ENCODE data around the gene RTEL1.
A peak's percentile ranks its signal among the peaks of the same experiment; 100 is the strongest.
"Not testable (repeated sequence)": the region's sequence is repeated elsewhere in the genome, so short reads cannot be mapped to it uniquely, and the experiment has no call there.

Gene RTEL1

DNA sequence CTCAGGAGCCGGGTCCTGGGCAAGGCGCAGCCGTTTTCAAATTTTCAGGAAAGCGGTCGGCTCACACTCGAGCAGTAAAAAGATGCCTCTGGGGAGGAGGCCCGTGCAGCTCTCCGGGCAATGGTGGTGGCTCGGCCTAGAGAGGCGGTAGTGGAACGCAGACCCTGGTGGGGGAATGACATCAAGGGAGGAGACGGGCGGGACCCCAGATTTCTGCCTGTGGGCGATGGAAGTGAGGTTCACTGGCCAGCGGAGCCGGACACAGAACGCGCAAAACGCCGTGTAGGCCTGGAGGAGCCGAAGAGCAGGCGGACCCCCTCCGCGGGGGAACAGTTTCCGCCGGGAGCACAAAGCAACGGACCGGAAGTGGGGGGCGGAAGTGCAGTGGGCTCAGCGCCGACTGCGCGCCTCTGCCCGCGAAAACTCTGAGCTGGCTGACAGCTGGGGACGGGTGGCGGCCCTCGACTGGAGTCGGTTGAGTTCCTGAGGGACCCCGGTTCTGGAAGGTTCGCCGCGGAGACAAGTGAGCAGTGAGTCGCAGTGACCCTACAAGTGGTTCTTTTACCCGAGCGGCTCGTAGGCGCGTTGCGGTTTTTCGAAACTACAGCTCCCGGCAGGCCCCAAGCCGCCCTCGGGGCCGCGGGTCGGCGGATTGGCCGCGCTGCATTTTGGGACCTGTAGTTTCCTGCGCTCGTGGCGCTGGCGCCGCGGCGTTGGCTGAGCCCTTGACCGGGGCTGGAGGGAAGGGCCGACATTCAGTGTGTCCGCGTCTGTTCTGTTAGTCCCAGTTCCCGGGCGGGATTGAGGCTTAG is at the start of gene RTEL1:
Gene RTEL1 (plus strand): TSS at position 376 of the 812 bp plus-strand sequence. CDS start 1,091 bp downstream, outside the sequence.
- DNase-seq (ENCODE audit: low read depth, low spot score): peak; percentile 94

- no peak for DNase-seq (ENCODE audit: low read depth, low spot score)
These were observed 47.3 kb upstream of the RTEL1 start for GRCh38 chr20:63610581-63611435.

GRCh38 chr20:63611646-63612045 is 46.5 kb upstream of the RTEL1 start:
- DNase-seq (ENCODE audit: low read depth, low spot score): no peak

DNA sequence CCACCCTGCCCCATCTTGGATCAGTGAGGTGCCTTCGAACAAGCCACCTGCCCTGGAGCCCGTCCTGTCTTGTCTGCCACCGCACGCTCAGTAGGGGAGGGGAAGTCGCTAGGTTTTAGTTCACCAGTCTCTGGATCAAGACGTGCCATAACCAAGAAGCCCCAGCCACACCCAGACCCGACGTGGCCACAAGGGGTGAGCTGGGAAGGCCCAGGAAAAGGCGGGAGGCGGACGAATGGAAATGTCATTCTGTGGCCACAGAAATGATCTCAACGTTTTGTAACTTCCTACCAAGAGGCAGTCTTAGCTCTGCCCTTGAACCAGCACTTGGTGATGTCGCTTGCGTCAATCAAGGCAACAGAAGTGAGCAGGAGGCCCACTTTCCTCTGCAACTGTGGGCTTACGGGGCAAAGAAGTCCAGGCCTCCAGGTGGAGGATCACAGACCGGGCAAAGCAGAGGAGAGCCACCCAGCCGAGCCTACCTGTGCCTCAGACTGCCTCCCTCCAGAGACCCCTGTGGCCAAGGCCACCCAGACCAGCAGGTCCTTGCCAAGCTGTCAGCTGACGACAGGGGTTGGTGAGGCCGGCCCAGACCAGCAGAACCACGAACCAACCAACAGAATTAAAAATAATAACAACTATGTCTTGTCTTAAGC is 45.7 kb upstream of the RTEL1 start:
- DNase-seq (ENCODE audit: low read depth, low spot score): no peak

- not testable (repeated sequence) for DNase-seq (ENCODE audit: low read depth, low spot score)
These were observed 44.1 kb upstream of the RTEL1 start for GRCh38 chr20:63613863-63614594.

DNA sequence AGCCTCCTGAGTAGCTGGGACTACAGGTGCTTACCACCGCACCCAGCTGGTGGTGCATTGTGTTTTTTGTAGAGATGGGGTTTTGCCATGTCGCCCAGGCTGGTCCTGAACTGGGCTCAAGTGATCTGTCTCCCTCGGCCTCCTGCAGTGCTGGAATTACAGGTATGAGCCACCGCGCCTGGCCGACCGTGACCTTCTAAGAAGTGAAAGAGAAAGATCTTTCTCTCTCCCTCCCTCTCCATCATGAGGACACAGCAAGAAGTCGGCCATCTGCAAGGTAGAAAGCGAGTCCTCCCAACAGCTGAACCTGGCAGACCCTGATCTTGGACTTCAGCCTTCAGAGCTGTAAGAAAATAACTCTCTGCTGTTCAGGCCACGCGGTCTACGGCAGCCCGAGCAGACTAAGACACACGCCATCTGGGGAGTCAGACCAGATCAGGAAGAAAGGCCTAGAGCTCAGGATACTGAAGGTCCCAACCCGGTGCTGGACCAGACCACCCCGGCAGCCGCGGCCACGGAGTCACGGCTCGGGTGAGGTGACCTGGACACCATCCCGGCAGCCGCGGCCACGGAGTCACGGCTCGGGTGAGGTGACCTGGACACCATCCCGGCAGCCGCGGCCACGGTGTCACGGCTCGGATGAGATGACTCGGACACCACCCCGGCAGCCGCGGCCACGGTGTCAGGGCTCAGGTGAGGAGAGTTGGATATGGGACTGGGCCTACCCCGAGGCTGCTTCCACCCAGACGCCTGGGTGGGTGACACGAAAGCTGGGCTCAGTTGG is 40.8 kb upstream of the RTEL1 start:
- no peak for DNase-seq (ENCODE audit: low read depth, low spot score)

GRCh38 chr20:63617876-63618265 is 40.2 kb upstream of the RTEL1 start:
- DNase-seq (ENCODE audit: low read depth, low spot score): no peak

DNA sequence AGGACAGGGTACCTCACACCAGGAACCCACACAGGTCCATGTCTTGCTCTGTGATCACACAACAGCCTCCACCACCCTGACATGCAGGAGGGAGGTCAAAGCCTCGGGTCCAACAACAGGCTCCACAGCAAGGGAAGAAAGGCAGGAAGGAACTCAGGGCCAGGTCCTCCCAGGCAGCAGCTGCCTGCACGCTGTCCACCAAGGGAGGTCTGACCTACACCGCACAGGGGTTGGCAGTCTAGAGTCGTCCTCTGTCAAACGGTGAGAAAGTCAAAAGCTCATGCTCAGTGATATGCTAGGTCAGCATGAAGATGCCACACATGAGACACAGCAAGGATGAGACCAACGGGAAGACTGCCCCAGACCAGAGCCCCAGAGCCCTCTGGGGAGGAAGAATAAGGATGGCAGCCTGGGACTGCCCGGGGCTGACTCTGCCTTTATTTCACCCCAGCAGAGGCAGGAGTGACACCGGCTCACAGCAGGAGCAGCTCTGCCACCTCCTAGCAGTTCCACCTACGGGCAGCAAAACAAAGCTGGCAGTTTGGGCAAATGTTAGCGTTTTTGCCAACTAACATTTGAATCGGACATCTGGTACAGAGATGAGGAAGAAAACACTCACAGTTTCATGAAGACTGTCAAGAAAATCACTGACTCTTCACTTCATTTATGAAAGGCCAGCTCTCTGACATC is 39.7 kb upstream of the RTEL1 start:
- DNase-seq (ENCODE audit: low read depth, low spot score): no peak

GRCh38 chr20:63619086-63619485 is 39.0 kb upstream of the RTEL1 start:
- DNase-seq (ENCODE audit: low read depth, low spot score): no peak

GRCh38 chr20:63619505-63619904 is 38.6 kb upstream of the RTEL1 start:
- DNase-seq (ENCODE audit: low read depth, low spot score): no peak

DNA sequence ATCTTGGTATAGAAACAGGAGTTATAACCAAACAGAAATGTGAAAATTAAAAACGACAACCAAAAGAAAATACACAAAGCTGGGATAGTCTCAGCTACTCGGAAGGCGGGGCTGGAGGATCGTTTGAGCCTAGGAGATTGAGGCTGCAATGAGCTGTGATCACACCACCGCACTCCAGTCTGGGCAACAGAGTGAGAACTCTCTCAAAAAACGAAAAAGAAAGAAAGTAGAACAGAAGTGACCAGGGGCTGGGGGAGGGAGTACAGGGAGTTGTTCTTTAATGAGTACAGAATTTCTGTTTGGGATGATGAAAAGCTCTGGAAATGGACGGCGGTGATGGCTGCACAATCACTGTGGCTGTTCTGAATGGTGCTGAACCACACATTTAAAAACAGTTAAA is 37.1 kb upstream of the RTEL1 start:
- no peak for DNase-seq (ENCODE audit: low read depth, low spot score)

DNA sequence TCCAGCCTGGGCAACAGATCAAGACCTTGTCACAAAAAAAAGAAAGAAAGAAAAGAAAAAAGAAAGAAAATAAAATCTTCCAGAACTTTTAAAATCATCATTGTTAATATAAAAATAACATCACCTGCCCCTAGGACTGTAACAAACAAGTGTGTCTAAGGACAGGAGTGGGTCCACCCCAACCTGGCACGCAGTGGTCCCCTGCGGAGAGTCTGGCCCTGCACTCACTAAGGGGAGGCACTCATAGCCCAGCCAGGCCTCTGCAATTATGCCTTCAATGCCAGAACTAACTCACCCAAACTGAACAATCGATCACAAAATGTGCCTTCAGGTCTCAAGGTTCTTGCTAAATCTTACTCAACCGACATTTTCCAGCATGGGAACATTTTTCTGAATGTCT is 36.0 kb upstream of the RTEL1 start:
- no peak for DNase-seq (ENCODE audit: low read depth, low spot score)

GRCh38 chr20:63622732-63623131 is 35.4 kb upstream of the RTEL1 start:
- DNase-seq (ENCODE audit: low read depth, low spot score): no peak

- peak; percentile 45 for DNase-seq (ENCODE audit: low read depth, low spot score)
These were observed 33.6 kb upstream of the RTEL1 start for GRCh38 chr20:63624486-63624885.

DNA sequence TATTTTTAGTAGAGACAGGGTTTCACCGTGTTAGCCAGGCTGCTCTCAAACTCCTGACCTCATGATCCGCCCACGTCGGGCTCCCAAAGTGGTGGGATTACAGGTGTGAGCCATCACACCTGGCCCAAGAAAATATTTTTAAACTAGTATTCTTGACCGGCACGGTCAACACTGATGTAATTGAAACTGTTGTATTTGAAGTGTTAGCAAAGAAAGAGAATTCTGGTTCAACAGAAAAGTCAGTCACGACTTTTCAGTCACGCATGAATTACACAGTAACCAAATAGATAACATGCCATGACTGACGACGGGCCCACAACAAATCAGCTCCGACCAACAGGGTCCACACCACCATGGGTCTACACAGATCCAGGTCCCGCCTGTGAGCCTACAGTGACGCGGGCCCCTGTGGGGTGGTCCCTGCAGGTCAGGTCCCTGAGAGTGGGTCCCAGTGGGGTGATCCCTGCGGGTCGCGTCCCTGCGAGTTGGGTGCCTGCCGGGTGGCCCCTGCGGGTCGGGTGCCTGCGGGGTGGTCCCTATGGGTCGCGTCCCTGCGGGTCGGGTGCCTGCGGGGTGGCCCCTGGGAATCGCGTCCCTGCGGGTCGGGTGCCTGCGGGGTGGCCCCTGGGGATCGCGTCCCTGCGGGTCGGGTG is 32.2 kb upstream of the RTEL1 start:
- peak; percentile 30 for DNase-seq (ENCODE audit: low read depth, low spot score)

DNA sequence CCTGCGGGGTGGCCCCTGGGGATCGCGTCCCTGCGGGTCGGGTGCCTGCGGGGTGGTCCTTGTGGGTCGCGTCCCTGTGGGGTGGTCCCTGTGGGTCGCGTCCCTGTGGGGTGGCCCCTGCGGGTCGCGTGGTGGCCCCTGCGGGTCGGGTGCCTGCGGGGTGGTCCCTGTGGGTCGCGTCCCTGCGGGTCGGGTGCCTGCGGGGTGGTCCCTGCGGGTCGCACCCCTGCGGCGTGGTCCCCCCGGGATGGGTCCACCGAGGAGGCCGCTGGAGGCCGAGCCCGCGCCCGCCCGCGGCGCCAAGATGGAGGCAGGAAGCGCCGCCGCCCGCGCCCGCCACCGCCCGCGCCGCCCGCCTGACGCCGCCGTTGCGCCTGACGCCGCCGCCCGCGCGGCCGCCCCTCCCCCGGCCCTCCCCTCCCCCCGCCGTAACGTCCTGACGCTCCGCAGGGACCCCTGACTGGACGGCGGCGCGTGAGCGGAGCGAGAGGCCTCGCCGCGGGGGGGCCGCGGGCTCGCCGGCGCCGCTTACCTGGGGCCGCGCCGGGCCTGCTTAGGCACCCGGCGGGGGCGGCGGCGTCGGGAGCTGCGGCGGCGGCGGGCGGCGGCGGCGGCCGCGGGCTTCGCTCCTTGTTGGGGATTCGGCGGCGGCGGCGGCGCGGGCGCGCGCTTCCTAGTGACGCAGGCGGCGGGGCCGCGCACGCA is 31.5 kb upstream of the RTEL1 start, which contains the start of gene GMEB2:
Gene GMEB2 (minus strand): TSS at position 678 of the 705 bp plus-strand sequence. CDS start 7,704 bp downstream, outside the sequence.
- DNase-seq (ENCODE audit: low read depth, low spot score): no peak

GRCh38 chr20:63627129-63627750 is 30.9 kb upstream of the RTEL1 start:
- DNase-seq (ENCODE audit: low read depth, low spot score): peak; percentile 96

- DNase-seq (ENCODE audit: low read depth, low spot score): no peak
These were observed 30.3 kb upstream of the RTEL1 start for GRCh38 chr20:63627751-63628245.

Measured in ELF-1 (cell line).